ENCODE results near the gene ZDHHC1. TPM values are rescaled to one million over a fixed set of nuclear protein-coding genes. Genes with fewer than 3 reads are reported as not detected.
"Not testable (repeated sequence)": the region's sequence is repeated elsewhere in the genome, so short reads cannot be mapped to it uniquely, and the experiment has no call there.

Gene ZDHHC1
- total RNA-seq, 2 experiments from 2014 or later, result 0.23 to 0.45 TPM

GRCh38 chr16:67426022-67426421 is 9.7 kb upstream of the ZDHHC1 start:
- POLR2A ChIA-PET, result no interaction called here
- peaks cover 3% of the 10 kb centered on the region for H3K4me1 Mint-ChIP-seq
- H3K9me3 Mint-ChIP-seq, result no peaks in the 10 kb centered on the region
- DNase-seq, result no peak
- CTCF ChIA-PET, result interaction anchor here (1.3 to 5.8 kb wide), 6 partner anchors 9 to 165 kb away, joined by 4 to 66 read pairs (median 10); partner anchors contain the start of gene ZDHHC1
- H3K27me3 Mint-ChIP-seq, result peaks cover 47% of the 10 kb centered on the region
- no peak overlapping the region for H3K4me3 Mint-ChIP-seq
- no peak overlapping the region for H3K27ac Mint-ChIP-seq
- peaks cover 2% of the 10 kb centered on the region for H3K36me3 Mint-ChIP-seq (ENCODE audit: low read depth)

DNA sequence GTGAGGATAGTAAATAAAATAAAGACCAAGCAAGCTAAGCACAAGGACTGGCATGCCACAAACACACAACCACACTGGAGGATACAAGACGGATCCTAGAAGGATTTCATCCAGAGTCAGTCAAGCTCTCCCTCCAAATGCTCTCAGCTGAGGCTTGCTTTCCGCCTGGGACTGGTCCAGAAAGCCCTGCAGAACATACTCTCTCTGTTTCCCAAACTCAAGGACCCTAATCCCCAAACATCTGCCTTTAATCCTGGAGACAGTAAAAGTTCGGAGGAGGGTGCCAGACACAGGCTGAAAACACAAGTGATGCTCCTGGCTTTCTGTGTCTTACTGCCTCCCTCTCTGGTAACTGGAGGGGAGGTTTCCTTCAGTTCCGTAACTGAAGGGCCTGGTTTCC is 9.3 kb upstream of the ZDHHC1 start:
- H3K36me3 Mint-ChIP-seq (ENCODE audit: low read depth), result peaks cover 2% of the 10 kb centered on the region
- no peaks in the 10 kb centered on the region for H3K9me3 Mint-ChIP-seq
- peaks cover 47% of the 10 kb centered on the region for H3K27me3 Mint-ChIP-seq
- H3K4me3 Mint-ChIP-seq, result no peak overlapping the region
- ChIA-PET CTCF (interaction anchor here (1.3 to 5.8 kb wide), 3 partner anchors 11 to 39 kb away, joined by 4 to 66 read pairs (median 58); no protein-coding TSS in a partner anchor), POLR2A (no interaction called here)
- peaks cover 3% of the 10 kb centered on the region for H3K4me1 Mint-ChIP-seq
- DNase-seq, result no peak
- H3K27ac Mint-ChIP-seq, result no peak overlapping the region

DNA sequence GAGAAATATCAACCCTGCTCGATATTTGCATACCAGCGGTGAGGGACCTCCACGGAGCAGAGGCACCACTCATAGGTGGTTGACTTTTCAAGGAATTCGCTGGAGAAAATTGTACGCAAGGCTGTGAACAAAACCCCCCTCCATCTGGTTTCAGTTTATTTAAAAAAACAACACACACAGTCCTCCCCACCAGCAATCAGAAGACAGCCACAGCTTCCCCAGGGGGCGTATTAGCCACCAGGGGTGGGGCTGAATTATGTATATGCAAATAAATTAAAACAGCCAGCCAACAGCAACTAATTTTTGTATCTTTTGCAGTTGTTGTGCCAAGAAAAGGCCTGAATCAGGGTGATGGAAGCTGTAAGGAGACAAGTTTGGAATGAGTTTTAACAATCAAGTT is 8.8 kb upstream of the ZDHHC1 start:
- Mint-ChIP-seq H3K9me3 (no peaks in the 10 kb centered on the region), H3K4me1 (no peaks in the 10 kb centered on the region), H3K27me3 (peaks cover 42% of the 10 kb centered on the region), H3K4me3 (no peak overlapping the region), H3K36me3 (ENCODE audit: low read depth) (no peaks in the 10 kb centered on the region), H3K27ac (no peak overlapping the region)
- no peak for DNase-seq
- POLR2A ChIA-PET, result no interaction called here
- CTCF ChIA-PET, result interaction anchor here (0.6 to 5.8 kb wide), 3 partner anchors 11 to 77 kb away, joined by 3 to 58 read pairs (median 4); no protein-coding TSS in a partner anchor

DNA sequence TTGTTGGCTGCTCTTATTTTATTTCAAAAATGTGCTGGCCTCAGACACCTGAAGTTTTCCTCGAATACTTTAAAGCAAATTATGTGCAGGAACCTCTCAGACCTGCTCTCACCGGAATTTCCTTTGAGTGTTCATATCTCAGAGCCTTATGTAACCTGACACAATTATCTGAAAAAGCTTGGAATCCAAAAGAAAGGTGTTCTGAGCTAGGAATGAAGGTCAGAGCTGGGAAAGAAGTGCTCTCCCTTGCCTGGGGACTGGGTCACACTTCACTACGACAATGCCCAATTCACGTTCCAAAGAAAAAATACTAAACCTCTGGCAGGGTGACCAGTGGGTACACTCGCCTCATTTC is 8.0 kb upstream of the ZDHHC1 start:
- no peak for DNase-seq
- POLR2A ChIA-PET, result no interaction called here
- no peaks in the 10 kb centered on the region for H3K4me1 Mint-ChIP-seq
- H3K27ac Mint-ChIP-seq, result no peak overlapping the region
- H3K36me3 Mint-ChIP-seq (ENCODE audit: low read depth), result no peaks in the 10 kb centered on the region
- no peaks in the 10 kb centered on the region for H3K9me3 Mint-ChIP-seq
- H3K27me3 Mint-ChIP-seq, result peaks cover 41% of the 10 kb centered on the region
- no peak overlapping the region for H3K4me3 Mint-ChIP-seq
- CTCF ChIA-PET, result interaction anchor here (5.8 kb wide), 1 partner anchor 40 kb away, joined by 58 read pairs; no protein-coding TSS in a partner anchor

- Mint-ChIP-seq H3K27me3 (peaks cover 36% of the 10 kb centered on the region), H3K4me1 (no peaks in the 10 kb centered on the region), H3K36me3 (ENCODE audit: low read depth) (no peaks in the 10 kb centered on the region), H3K9me3 (no peaks in the 10 kb centered on the region), H3K4me3 (no peak overlapping the region), H3K27ac (no peak overlapping the region)
- DNase-seq, result no peak
- ChIA-PET CTCF (interaction anchor here (5.8 kb wide), 1 partner anchor 41 kb away, joined by 58 read pairs; no protein-coding TSS in a partner anchor), POLR2A (no interaction called here)
Measured at GRCh38 chr16:67423611-67424260, 7.5 kb upstream of the ZDHHC1 start.

DNA sequence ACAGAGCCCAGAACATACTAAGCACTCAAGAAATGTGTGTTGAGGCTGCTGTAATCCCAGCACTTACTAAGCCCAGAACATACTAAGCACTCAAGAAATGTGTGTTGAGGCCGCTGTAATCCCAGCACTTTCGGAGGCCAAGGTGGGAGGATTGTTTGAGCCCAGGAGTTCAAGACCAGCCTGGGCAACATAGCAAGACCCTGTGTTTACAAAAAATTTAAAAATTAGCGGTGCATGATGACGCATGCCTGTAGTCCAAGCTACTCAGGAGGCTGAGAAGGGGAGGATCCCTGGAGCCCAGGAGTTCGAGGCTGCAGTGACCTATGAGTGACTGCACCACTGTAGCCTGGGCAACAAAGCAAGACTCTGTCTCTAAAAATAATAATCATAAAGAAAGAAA is 6.7 kb upstream of the ZDHHC1 start:
- CTCF ChIA-PET, result interaction anchor here (1.6 kb wide), 1 partner anchor 24 kb away, joined by 6 read pairs; no protein-coding TSS in a partner anchor
- H3K4me1 Mint-ChIP-seq, result no peaks in the 10 kb centered on the region

DNA sequence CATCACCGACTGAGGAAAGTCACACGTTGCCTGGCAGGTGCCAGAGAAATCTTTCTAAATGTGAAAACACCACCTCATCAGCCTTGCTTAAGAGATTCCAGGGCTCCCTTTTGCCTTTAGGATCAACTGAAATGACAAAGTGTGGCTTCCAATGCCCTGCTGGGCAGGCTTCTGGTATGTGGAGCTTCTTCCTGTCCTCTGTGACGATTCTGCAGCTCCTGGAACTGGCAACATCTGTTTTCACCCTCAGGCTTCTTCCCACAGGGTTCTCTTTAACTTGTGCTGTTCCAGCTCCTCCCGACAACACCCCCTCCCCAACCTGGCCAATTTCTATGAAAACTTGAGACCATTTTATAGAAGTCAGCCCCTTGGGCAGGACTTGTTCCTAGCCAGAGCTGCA is 4.8 kb upstream of the ZDHHC1 start:
- Mint-ChIP-seq H3K27ac (no peak overlapping the region), H3K9me3 (no peaks in the 10 kb centered on the region), H3K27me3 (peaks cover 30% of the 10 kb centered on the region), H3K36me3 (ENCODE audit: low read depth) (no peaks in the 10 kb centered on the region), H3K4me3 (no peak overlapping the region), H3K4me1 (peaks cover 8% of the 10 kb centered on the region)
- ChIA-PET CTCF (interaction anchor here (0.7 to 1.8 kb wide), 3 partner anchors 27 to 474 kb away, joined by 3 read pairs; no protein-coding TSS in a partner anchor), POLR2A (no interaction called here)
- DNase-seq, result no peak

More for the DNA sequence above, 6.7 kb upstream of the ZDHHC1 start:
- H3K9me3 Mint-ChIP-seq, result no peaks in the 10 kb centered on the region
- H3K36me3 Mint-ChIP-seq (ENCODE audit: low read depth), result no peaks in the 10 kb centered on the region
- H3K27ac Mint-ChIP-seq, result no peak overlapping the region
- no peak for DNase-seq
- H3K27me3 Mint-ChIP-seq, result peaks cover 34% of the 10 kb centered on the region
- POLR2A ChIA-PET, result no interaction called here
- H3K4me3 Mint-ChIP-seq, result no peak overlapping the region

DNA sequence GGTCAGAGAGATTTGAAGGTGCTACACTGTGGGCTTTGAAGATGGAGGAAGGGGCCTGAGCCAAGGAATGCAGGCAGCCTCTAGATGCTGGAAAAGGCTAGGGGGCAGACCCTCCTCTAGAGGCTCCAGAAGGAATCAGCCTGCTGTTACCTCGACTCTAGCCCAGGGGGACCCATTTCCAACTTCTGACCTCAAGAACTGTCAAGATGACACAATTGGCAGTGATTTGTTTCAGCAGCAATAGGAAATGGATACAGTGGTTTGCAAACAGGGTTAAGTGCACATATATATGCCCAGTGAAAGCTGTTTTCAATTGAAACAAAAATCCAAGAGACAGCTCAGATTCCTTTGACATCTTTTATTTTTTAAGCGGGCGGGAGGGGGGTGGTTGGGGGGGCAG is 3.7 kb upstream of the ZDHHC1 start:
- Mint-ChIP-seq H3K4me3 (no peak overlapping the region), H3K27ac (no peak overlapping the region), H3K36me3 (ENCODE audit: low read depth) (no peaks in the 10 kb centered on the region), H3K9me3 (no peaks in the 10 kb centered on the region), H3K4me1 (peaks cover 11% of the 10 kb centered on the region), H3K27me3 (peaks cover 33% of the 10 kb centered on the region)
- CTCF ChIA-PET, result interaction anchor here (0.8 to 1.6 kb wide), 2 partner anchors 9 to 28 kb away, joined by 3 to 6 read pairs; no protein-coding TSS in a partner anchor
- POLR2A ChIA-PET, result no interaction called here
- DNase-seq, result no peak

DNA sequence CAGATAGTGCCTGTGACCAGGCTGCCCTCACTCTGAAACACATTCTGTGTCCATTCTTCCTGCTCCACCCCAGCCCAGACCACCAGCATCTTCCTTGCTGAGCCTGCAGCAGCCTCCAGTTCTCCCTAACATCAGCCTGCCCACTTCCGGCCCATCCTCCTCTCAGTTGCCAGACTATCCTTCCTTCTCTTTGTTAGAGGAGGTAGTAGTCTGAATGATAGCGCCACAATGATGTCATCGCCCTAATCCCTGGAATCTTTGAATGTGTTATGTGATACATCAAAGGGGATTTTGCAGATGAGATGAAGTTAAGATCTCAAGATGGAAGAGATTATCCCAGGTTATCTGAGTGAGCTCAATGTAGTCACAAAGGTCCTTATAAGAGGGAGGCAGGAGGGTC is 3.2 kb upstream of the ZDHHC1 start:
- Mint-ChIP-seq H3K4me1 (peaks cover 11% of the 10 kb centered on the region), H3K36me3 (ENCODE audit: low read depth) (no peaks in the 10 kb centered on the region), H3K27ac (no peak overlapping the region), H3K4me3 (no peak overlapping the region), H3K27me3 (peaks cover 36% of the 10 kb centered on the region), H3K9me3 (no peaks in the 10 kb centered on the region)
- no peak for DNase-seq
- POLR2A ChIA-PET, result no interaction called here
- CTCF ChIA-PET, result interaction anchor here (0.8 to 1.6 kb wide), 2 partner anchors 9 to 29 kb away, joined by 3 to 6 read pairs; no protein-coding TSS in a partner anchor

- peaks cover 30% of the 10 kb centered on the region for H3K27me3 Mint-ChIP-seq
- no peak for DNase-seq
- POLR2A ChIA-PET, result interaction anchor here (2.3 kb wide), 1 partner anchor 10 kb away, joined by 5 read pairs; no protein-coding TSS in a partner anchor
- no peaks in the 10 kb centered on the region for H3K36me3 Mint-ChIP-seq (ENCODE audit: low read depth)
- H3K4me3 Mint-ChIP-seq, result no peak overlapping the region
- CTCF ChIA-PET, result interaction anchor here (1.4 to 1.9 kb wide), 3 partner anchors 10 to 103 kb away, joined by 4 to 13 read pairs (median 5); no protein-coding TSS in a partner anchor
- H3K27ac Mint-ChIP-seq, result no peak overlapping the region
- H3K4me1 Mint-ChIP-seq, result peaks cover 11% of the 10 kb centered on the region
- H3K9me3 Mint-ChIP-seq, result no peaks in the 10 kb centered on the region
Measured at GRCh38 chr16:67417333-67418061, 1.2 kb upstream of the ZDHHC1 start.

DNA sequence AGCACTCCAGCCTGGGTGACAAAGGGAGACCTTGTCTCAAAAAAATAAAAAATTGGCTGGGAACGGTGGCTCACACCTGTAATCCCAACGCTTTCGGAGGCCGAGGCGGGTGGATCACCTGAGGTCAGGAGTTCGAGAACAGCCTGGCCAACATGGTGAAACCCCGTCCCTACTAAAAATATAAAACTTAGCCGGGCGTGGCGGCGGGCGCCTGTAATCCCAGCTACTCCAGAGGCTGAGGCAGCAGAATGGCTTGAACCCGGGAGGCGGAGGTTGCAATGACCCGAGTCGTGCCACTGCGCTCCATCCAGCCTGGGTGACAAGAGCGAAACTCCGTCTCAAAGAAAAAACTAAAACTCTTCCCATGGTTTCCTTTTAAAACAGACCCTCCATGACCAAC is 856 bp downstream of the ZDHHC1 start:
- POLR2A ChIA-PET; H3K36me3 Mint-ChIP-seq (ENCODE audit: low read depth); CTCF ChIA-PET; DNase-seq; H3K9me3 Mint-ChIP-seq; H3K27ac Mint-ChIP-seq: not testable (repeated sequence)
- Mint-ChIP-seq H3K27me3 (peaks cover 30% of the 10 kb centered on the region), H3K4me3 (peak overlapping the region; percentile 26), H3K4me1 (peaks cover 11% of the 10 kb centered on the region)

- POLR2A ChIA-PET, result no interaction called here
Measured at GRCh38 chr16:67413978-67414911, 2.0 kb downstream of the ZDHHC1 start.

More at GRCh38 chr16:67413978-67414911, 2.0 kb downstream of the ZDHHC1 start:
- no peak overlapping the region for H3K27ac Mint-ChIP-seq
- H3K36me3 Mint-ChIP-seq (ENCODE audit: low read depth), result no peaks in the 10 kb centered on the region
- no peak overlapping the region for H3K4me3 Mint-ChIP-seq
- no peak for DNase-seq
- CTCF ChIA-PET, result interaction anchor here (1.0 to 2.2 kb wide), 4 partner anchors 12 to 106 kb away, joined by 3 to 10 read pairs (median 6); no protein-coding TSS in a partner anchor
- H3K27me3 Mint-ChIP-seq, result peaks cover 25% of the 10 kb centered on the region
- no peaks in the 10 kb centered on the region for H3K9me3 Mint-ChIP-seq
- peaks cover 11% of the 10 kb centered on the region for H3K4me1 Mint-ChIP-seq
